Right lobe of liver (tissue), 4 donors: ENCODE data around the gene TNNC2.

Source experiments
- POLR2A ChIP-seq: fragments of 450-650 bp; IDR thresholded peaks from one replicate; pipeline ENCODE4 v1.6.1; 2017; ENCODE audit warnings: antibody characterized with exemption, mild to moderate bottlenecking
- TF ChIP-seq, protein P1 (sequence below), 4 donors: fragments of 200-600 bp in 3 of 4; fragments of 450-650 bp in 1 of 4; IDR thresholded peaks; one replicate each; pipeline versions ENCODE4 v1.5.1 to v1.8.0; 2016 to 2022; ENCODE audit warnings: antibody characterized with exemption in 4 of 4, mild to moderate bottlenecking in 2 of 4
- donor health status: DM: no; HTN: no; CAD: no.
- donor health status: DM: no; HTN: no; CAD: no.
- donor health status: DM: no; HTN: yes; CAD: no.

DNA sequence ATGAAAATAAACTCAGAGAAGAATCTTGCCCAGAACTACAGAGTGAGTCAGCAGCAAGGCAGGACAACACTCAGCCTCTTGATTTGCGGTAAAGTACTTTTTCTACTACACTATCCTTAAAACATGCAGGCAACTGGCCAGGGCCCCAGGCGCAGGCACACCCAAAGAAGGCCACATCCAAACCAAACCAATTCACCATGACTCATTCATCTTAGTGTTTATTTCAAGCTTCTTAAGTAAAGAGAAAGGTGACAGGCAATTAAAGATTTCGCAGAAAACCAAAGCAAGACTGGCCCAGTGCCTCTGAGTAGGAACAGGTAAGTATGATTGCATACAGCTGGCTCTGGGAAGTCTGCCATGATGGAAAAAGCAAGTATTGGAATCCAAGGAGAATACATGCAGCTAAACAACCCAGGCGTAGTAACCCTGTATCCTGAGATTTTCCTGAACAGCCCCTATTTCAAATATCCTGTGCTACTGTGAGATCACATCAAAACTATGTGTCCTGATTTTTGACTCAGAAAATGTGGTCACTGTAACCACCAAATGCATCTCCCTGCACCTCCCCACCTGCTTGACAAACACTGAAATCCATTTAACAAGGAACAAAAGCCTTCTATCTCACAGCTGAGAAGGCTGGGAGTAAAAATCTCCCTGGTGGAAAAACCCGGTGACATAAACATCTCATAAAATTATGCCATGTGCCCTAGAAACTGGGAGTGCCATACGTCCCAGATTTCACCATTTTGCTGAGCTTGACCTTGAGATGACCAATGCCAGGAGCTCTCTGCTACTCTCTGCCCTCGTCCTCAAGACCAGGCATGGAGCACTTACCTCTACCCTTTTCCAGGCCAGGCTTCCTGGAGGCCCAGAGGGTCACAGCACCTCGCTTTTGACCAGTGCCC lies 47.8 kb downstream of the TNNC2 start:
- no peak for TF ChIP-seq POLR2A
- TF ChIP-seq, protein P1, sequence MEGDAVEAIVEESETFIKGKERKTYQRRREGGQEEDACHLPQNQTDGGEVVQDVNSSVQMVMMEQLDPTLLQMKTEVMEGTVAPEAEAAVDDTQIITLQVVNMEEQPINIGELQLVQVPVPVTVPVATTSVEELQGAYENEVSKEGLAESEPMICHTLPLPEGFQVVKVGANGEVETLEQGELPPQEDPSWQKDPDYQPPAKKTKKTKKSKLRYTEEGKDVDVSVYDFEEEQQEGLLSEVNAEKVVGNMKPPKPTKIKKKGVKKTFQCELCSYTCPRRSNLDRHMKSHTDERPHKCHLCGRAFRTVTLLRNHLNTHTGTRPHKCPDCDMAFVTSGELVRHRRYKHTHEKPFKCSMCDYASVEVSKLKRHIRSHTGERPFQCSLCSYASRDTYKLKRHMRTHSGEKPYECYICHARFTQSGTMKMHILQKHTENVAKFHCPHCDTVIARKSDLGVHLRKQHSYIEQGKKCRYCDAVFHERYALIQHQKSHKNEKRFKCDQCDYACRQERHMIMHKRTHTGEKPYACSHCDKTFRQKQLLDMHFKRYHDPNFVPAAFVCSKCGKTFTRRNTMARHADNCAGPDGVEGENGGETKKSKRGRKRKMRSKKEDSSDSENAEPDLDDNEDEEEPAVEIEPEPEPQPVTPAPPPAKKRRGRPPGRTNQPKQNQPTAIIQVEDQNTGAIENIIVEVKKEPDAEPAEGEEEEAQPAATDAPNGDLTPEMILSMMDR (IDR thresholded peaks at IDR 0.05) = no peak
